Sigmoid colon (tissue), 7 donors: ENCODE results near the gene C13orf46. TPM values are rescaled to one million over a fixed set of nuclear protein-coding genes. Genes with fewer than 3 reads are reported as not detected.
A peak's percentile ranks its signal among the peaks of the same experiment; 100 is the strongest.
"Not testable (repeated sequence)": the region's sequence is repeated elsewhere in the genome, so short reads cannot be mapped to it uniquely, and the experiment has no call there.

Source experiments
- DNase-seq: peaks from one replicate; pipeline ENCODE4 v3.0.0-alpha.2; 2019
- H3K27ac ChIP-seq, 4 donors: fragments of 200-600 bp; sonication (generic); one replicate each; pipeline ENCODE4 v1.5.1; 2016 to 2019; ENCODE audit warnings: mild to moderate bottlenecking in 1 of 4
- H3K27me3 ChIP-seq, 3 donors: fragments of 200-600 bp; sonication (generic); one replicate each; pipeline ENCODE4 v1.5.1; 2019; ENCODE audit warnings: mild to moderate bottlenecking in 1 of 3
- H3K36me3 ChIP-seq, 4 donors: fragments of 200-600 bp; sonication (generic); one replicate each; pipeline ENCODE4 v1.5.1; 2016 to 2019
- H3K4me1 ChIP-seq, 4 donors: fragments of 200-600 bp; sonication (generic); one replicate each; pipeline ENCODE4 v1.5.1; 2017 to 2019
- H3K4me3 ChIP-seq, 4 donors: fragments of 200-600 bp; sonication (generic); one replicate each; pipeline ENCODE4 v1.5.1; 2017 to 2019; ENCODE audit warnings: mild to moderate bottlenecking in 2 of 4, moderate library complexity in 1 of 4
- H3K9me3 ChIP-seq, 4 donors: fragments of 200-600 bp in 3 of 4; sonication (generic) in 3 of 4; one replicate each; pipeline versions ENCODE4 v1.5.1 to v1.6.1; 2013 to 2019
- EP300 ChIP-seq, 4 donors: sonication (generic); formaldehyde crosslinking; IDR thresholded peaks; one replicate each; pipeline ENCODE4 v1.6.1; 2017; ENCODE audit warnings: antibody characterized with exemption in 4 of 4
- POLR2A ChIP-seq, 2 donors: fragments of 450-650 bp; IDR thresholded peaks; one replicate each; pipeline ENCODE4 v1.6.1; 2016; ENCODE audit warnings: antibody characterized with exemption in 2 of 2, mild to moderate bottlenecking in 2 of 2, moderate library complexity in 2 of 2
- POLR2AphosphoS5 ChIP-seq, 4 donors: sonication (generic); formaldehyde crosslinking; IDR thresholded peaks; one replicate each; pipeline ENCODE4 v1.6.1; 2017; ENCODE audit warnings: antibody characterized with exemption in 4 of 4
- WGBS, 2 donors: extraction: QIAGEN DNeasy Blood & Tissue Kit; methylation state at CpG; one replicate each; pipeline ENCODE4 v1.1.7; 2013; 5-methylcytosine and 5-hydroxymethylcytosine counted together
- intact Hi-C: fragments of 100-400 bp; cut with DNase I; formaldehyde crosslinking; loops from one replicate; pipeline ENCODE4 v1.15.1; 2023
- polyA plus RNA-seq, 3 donors: library from polyadenylated mRNA; stranded (reverse); fragments of 200-250 nt; gene quantifications; one replicate each; pipeline ENCODE4 v1.2.3, GENCODE V29; 2013
- total RNA-seq, 4 donors: library from RNA; depleted of rRNA; stranded (reverse); fragments of >200 nt; gene quantifications; one replicate each; pipeline ENCODE4 v1.1.0, GENCODE V29; 2016
- TF ChIP-seq, protein P1 (sequence below), 4 experiments: fragments of 450-650 bp in 3 of 4; fragments of 200-600 bp in 1 of 4; IDR thresholded peaks; one replicate each; pipeline ENCODE4 v1.5.1; 2016 to 2019; ENCODE audit warnings: antibody characterized with exemption in 4 of 4, mild to moderate bottlenecking in 3 of 4, moderate library complexity in 2 of 4
- donor health status: healthy with polysubstance abuse.
- donor health status: Bipolar disorder and iron deficiency.
- donor health status: healthy.

Gene C13orf46
- total and polyA plus RNA-seq, 7 donors: 0.23 to 11.9 (median 0.81) TPM; not detected in 2

DNA sequence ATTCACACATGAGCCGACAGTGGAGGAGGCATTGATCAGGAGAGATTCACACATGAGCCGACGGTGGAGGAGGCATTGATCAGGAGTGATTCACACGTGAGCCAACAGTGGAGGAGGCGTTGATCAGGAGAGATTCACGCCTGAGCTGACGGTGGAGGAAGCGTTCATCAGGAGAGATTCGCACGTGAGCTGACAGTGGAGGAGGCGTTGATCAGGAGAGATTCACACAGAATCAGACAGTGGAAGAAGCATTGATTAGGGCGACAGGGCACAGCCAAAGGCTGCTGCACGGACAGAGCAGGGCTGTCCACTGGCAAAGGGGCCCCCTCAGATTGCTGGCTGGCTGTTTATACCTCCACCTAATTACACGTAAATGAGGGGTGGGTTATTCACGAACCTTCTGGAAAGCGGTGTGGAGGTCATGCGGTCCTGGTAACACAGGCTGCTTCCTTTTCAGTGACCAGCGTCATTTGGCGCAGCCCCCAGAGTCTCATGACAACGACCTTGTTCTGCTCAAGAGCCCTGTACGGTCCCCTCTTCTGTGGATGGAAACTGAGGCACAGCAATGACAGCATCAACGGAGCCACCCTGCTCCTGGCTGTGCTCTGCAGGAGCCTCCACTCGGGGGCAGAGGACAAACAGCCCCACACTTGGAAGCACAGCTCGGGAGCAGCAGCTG, 59.4 kb downstream of the C13orf46 start:
- no peak overlapping the region for H3K27ac ChIP-seq
- peaks cover 0 to 9% (median 7%) of the 10 kb centered on the region in 4 donors for H3K4me1 ChIP-seq
- H3K9me3 ChIP-seq: no peaks in the 10 kb centered on the region
- H3K36me3 ChIP-seq: no peaks in the 10 kb centered on the region
- no peak for DNase-seq
- 81 to 82% methylated on average over 24 of the region's 24 CpGs for WGBS, 2 donors
- intact Hi-C loops: no loop called here
- peaks cover 0 to 21% (median 3%) of the 10 kb centered on the region in 3 donors for H3K27me3 ChIP-seq
- TF ChIP-seq, protein P1, sequence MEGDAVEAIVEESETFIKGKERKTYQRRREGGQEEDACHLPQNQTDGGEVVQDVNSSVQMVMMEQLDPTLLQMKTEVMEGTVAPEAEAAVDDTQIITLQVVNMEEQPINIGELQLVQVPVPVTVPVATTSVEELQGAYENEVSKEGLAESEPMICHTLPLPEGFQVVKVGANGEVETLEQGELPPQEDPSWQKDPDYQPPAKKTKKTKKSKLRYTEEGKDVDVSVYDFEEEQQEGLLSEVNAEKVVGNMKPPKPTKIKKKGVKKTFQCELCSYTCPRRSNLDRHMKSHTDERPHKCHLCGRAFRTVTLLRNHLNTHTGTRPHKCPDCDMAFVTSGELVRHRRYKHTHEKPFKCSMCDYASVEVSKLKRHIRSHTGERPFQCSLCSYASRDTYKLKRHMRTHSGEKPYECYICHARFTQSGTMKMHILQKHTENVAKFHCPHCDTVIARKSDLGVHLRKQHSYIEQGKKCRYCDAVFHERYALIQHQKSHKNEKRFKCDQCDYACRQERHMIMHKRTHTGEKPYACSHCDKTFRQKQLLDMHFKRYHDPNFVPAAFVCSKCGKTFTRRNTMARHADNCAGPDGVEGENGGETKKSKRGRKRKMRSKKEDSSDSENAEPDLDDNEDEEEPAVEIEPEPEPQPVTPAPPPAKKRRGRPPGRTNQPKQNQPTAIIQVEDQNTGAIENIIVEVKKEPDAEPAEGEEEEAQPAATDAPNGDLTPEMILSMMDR (IDR thresholded peaks at IDR 0.05): no peak
- no peak for TF ChIP-seq POLR2AphosphoS5 (IDR thresholded peaks at IDR 0.05)
- TF ChIP-seq POLR2A (IDR thresholded peaks at IDR 0.05): no peak
- no peak for TF ChIP-seq EP300 (IDR thresholded peaks at IDR 0.05)
- H3K4me3 ChIP-seq: no peak overlapping the region

DNA sequence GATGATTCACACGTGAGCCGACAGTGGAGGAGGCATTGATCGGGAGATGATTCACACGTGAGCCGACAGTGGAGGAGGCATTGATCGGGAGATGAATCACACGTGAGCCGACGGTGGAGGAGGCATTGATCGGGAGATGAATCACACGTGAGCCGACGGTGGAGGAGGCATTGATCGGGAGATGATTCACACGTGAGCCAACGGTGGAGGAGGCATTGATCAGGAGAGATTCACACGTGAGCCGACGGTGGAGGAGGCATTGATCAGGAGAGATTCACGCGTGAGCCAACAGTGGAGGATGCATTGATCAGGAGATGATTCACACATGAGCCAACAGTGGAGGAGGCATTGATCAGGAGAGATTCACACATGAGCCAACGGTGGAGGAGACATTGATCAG, 60.0 kb downstream of the C13orf46 start:
- 93 to 95% methylated on average over 22 of the region's 22 CpGs for WGBS, 2 donors
- H3K4me3 ChIP-seq, H3K9me3 ChIP-seq, DNase-seq, H3K27ac ChIP-seq, H3K4me1 ChIP-seq, H3K36me3 ChIP-seq, intact Hi-C loops: not testable (repeated sequence)
- H3K27me3 ChIP-seq: peaks cover 0 to 21% (median 3%) of the 10 kb centered on the region in 3 donors

- DNase-seq, H3K27ac ChIP-seq, H3K4me3 ChIP-seq, H3K36me3 ChIP-seq, H3K9me3 ChIP-seq, intact Hi-C loops: not testable (repeated sequence)
- Histone ChIP-seq H3K27me3 (peaks cover 0 to 17% (median 3%) of the 10 kb centered on the region in 3 donors), H3K4me1 (peaks cover 0 to 12% (median 10%) of the 10 kb centered on the region in 4 donors)
- WGBS, 2 donors: 85 to 89% methylated on average over 8 of the region's 8 CpGs
These were observed 60.5 kb downstream of the C13orf46 start for GRCh38 chr13:113913408-113913807.

GRCh38 chr13:113912596-113912995, 61.3 kb downstream of the C13orf46 start:
- WGBS, 2 donors: 63 to 78% methylated on average over 3 of the region's 3 CpGs
- H3K4me3 ChIP-seq: no peak overlapping the region
- no peaks in the 10 kb centered on the region for H3K9me3 ChIP-seq
- TF ChIP-seq, protein P1 (IDR thresholded peaks at IDR 0.05): no peak
- TF ChIP-seq POLR2AphosphoS5 (IDR thresholded peaks at IDR 0.05) (no peak), EP300 (IDR thresholded peaks at IDR 0.05) (no peak)
- H3K4me1 ChIP-seq: peaks cover 0 to 20% (median 17%) of the 10 kb centered on the region in 4 donors
- DNase-seq: no peak
- H3K36me3 ChIP-seq: no peaks in the 10 kb centered on the region
- peaks cover 0 to 9% (median 3%) of the 10 kb centered on the region in 3 donors for H3K27me3 ChIP-seq
- H3K27ac ChIP-seq: no peak overlapping the region
- intact Hi-C loops: no loop called here

DNA sequence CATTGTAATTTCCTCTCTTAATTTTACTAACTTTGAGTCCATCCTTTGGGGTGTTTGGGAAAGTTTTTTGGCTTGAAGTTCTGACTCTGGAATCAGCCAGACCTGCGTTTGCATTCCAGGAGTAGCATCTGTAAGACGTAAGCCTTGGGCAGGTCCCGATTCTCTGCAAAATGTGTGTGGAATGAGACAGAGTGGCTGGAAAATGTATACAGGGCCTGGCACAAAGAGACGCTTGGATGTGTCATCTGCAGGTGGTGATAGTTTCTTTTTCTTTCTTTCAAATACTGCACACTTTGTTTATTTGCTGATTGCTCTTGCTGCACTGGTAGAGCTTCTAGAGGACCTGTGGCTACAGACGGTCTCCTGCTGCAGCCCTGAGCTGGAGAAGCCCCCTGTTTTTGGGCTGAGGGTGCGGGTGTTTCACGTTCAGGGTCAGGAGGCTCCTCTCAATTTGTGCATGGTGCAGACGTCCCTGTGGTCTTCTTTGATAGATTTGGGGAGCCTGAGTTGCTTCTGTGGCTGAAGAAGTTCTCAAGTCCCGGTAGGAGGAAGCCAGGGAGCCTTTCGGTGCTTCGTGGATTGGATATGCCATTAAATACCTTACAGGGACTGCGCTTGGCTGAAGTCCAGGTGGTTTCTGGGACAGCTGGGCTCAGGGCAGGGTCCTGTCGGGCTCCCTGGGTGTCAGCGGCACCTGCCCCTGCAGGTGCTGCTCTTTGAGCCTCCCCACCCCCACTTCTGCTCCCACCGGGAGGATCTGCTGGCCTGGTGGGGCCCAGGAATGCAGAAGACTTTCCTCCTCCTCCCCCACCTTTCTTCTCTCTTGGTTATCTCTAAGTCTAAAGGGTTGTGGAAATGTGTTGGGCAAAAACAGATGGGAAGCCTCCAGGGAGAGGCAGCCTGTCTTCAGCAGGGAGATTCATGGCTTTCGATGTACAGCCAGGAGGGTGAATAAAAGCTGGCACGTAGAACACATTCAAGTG, 66.0 kb downstream of the C13orf46 start:
- no peaks in the 10 kb centered on the region for H3K27me3 ChIP-seq
- TF ChIP-seq POLR2A (IDR thresholded peaks at IDR 0.05) (no peak), POLR2AphosphoS5 (IDR thresholded peaks at IDR 0.05) (no peak), EP300 (IDR thresholded peaks at IDR 0.05) (no peak)
- TF ChIP-seq, protein P1 (IDR thresholded peaks at IDR 0.05): no peak
- H3K27ac ChIP-seq: peak overlapping the region in 2 of 4 donors; percentile 33 to 86
- no peak for DNase-seq
- 33 to 39% methylated on average over 17 of the region's 17 CpGs for WGBS, 2 donors
- H3K9me3 ChIP-seq: no peaks in the 10 kb centered on the region
- H3K4me3 ChIP-seq: no peak overlapping the region
- peaks cover 0 to 27% (median 14%) of the 10 kb centered on the region in 4 donors for H3K4me1 ChIP-seq
- H3K36me3 ChIP-seq: no peaks in the 10 kb centered on the region
- intact Hi-C loops: no loop called here
